ENCODE results near the gene RANBP10. TPM values are rescaled to one million over a fixed set of nuclear protein-coding genes. Genes with fewer than 3 reads are reported as not detected.

The RANBP10 gene
- total RNA-seq, 1 experiment from 2014 or later: 13.4 TPM

DNA sequence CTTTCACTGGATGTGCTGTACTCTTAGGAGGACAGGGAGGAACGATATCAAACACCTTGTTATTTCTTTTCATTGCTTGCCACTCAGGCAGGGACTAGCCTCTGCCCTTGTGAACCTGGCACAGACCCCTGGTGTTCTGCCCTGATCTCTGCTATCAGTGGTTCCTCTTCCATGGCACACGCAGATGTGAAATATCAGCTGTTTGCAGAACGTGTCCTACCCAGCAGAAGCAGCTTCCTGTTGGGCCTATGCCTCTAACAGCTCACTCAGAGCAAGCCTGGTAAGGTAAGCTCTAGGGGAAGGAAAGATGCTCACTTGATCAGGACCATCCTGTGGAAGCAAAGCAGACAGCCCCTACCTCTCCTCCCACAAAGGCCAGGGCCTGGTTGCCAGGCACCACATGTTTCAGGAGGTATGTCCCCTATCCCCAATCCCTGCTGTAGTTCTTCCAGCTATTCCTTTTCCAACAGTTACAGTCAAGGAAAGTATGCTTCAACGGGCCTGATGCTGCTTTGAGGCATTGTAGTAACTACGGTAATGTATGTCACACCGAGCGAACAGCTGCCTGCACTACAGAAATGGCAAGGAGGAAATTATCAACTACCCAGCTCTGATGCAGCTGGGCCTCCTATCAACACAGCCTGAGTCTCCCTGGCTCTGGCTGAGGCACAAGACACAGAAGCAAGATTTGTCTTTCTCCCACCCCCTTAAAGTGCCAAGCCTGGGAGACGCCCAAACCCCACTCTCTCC, 46.0 kb downstream of the RANBP10 start:
- no peak for DNase-seq (ENCODE audit: low read depth, low spot score)
- H3K27ac ChIP-seq (ENCODE audit: low read length): no peak overlapping the region
- in situ Hi-C loops (cut with HindIII; ENCODE audit: low pct_unique_long_range_greater_than_20kb, low sequenced_read_pairs) (no loop called here), intact Hi-C loops (cut with micrococcal nuclease; ENCODE audit: unreplicated experiment) (no loop called here)
- no TSS peak for BruUV-seq (replicated peaks)
- ATAC-seq: no peak
- ChIA-PET POLR2A (no interaction called here), CTCF (no interaction called here)
- H3K36me3 ChIP-seq (ENCODE audit: control insufficient read depth, insufficient read depth, low read length): no peaks in the 10 kb centered on the region
- H3K4me1 ChIP-seq (ENCODE audit: control insufficient read depth, insufficient read depth, low read length): no peaks in the 10 kb centered on the region
- H3K9me3 ChIP-seq (ENCODE audit: control insufficient read depth, insufficient read depth, low read depth, low read length): no peaks in the 10 kb centered on the region
- H3K27me3 ChIP-seq (ENCODE audit: control insufficient read depth, insufficient read depth, low read length): no peaks in the 10 kb centered on the region
- TF ChIP-seq, protein P1, sequence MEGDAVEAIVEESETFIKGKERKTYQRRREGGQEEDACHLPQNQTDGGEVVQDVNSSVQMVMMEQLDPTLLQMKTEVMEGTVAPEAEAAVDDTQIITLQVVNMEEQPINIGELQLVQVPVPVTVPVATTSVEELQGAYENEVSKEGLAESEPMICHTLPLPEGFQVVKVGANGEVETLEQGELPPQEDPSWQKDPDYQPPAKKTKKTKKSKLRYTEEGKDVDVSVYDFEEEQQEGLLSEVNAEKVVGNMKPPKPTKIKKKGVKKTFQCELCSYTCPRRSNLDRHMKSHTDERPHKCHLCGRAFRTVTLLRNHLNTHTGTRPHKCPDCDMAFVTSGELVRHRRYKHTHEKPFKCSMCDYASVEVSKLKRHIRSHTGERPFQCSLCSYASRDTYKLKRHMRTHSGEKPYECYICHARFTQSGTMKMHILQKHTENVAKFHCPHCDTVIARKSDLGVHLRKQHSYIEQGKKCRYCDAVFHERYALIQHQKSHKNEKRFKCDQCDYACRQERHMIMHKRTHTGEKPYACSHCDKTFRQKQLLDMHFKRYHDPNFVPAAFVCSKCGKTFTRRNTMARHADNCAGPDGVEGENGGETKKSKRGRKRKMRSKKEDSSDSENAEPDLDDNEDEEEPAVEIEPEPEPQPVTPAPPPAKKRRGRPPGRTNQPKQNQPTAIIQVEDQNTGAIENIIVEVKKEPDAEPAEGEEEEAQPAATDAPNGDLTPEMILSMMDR (IDR thresholded peaks at IDR 0.05): no peak
- TF ChIP-seq, protein P2, sequence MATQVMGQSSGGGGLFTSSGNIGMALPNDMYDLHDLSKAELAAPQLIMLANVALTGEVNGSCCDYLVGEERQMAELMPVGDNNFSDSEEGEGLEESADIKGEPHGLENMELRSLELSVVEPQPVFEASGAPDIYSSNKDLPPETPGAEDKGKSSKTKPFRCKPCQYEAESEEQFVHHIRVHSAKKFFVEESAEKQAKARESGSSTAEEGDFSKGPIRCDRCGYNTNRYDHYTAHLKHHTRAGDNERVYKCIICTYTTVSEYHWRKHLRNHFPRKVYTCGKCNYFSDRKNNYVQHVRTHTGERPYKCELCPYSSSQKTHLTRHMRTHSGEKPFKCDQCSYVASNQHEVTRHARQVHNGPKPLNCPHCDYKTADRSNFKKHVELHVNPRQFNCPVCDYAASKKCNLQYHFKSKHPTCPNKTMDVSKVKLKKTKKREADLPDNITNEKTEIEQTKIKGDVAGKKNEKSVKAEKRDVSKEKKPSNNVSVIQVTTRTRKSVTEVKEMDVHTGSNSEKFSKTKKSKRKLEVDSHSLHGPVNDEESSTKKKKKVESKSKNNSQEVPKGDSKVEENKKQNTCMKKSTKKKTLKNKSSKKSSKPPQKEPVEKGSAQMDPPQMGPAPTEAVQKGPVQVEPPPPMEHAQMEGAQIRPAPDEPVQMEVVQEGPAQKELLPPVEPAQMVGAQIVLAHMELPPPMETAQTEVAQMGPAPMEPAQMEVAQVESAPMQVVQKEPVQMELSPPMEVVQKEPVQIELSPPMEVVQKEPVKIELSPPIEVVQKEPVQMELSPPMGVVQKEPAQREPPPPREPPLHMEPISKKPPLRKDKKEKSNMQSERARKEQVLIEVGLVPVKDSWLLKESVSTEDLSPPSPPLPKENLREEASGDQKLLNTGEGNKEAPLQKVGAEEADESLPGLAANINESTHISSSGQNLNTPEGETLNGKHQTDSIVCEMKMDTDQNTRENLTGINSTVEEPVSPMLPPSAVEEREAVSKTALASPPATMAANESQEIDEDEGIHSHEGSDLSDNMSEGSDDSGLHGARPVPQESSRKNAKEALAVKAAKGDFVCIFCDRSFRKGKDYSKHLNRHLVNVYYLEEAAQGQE (IDR thresholded peaks at IDR 0.05; ENCODE audit: insufficient read depth in 1 of 2, low read depth in 2 of 2, low read length in 1 of 2): no peak
- TF ChIP-seq TCF7L2 (IDR thresholded peaks at IDR 0.05; ENCODE audit: low read depth, low read length): no peak
- no peak for TF ChIP-seq POLR2AphosphoS5 (IDR thresholded peaks at IDR 0.05; ENCODE audit: low read depth, low read length)
- TF ChIP-seq SIN3A (IDR thresholded peaks at IDR 0.05; ENCODE audit: borderline replicate concordance, insufficient read depth, low read depth, low read length): no peak
- no peak overlapping the region for H3K4me3 ChIP-seq (ENCODE audit: low read depth in 2 of 2, low read length in 2 of 2)

- POLR2A ChIA-PET: no interaction called here
- ATAC-seq: no peak
- H3K27me3 ChIP-seq (ENCODE audit: control insufficient read depth, insufficient read depth, low read length): no peaks in the 10 kb centered on the region
- H3K9me3 ChIP-seq (ENCODE audit: control insufficient read depth, insufficient read depth, low read depth, low read length): no peaks in the 10 kb centered on the region
- intact Hi-C loops (cut with micrococcal nuclease; ENCODE audit: unreplicated experiment) (no loop called here), in situ Hi-C loops (cut with HindIII; ENCODE audit: low pct_unique_long_range_greater_than_20kb, low sequenced_read_pairs) (no loop called here)
- no peak overlapping the region for H3K27ac ChIP-seq (ENCODE audit: low read length)
- TF ChIP-seq TCF7L2 (IDR thresholded peaks at IDR 0.05; ENCODE audit: low read depth, low read length) (no peak), SIN3A (IDR thresholded peaks at IDR 0.05; ENCODE audit: borderline replicate concordance, insufficient read depth, low read depth, low read length) (no peak), POLR2AphosphoS5 (IDR thresholded peaks at IDR 0.05; ENCODE audit: low read depth, low read length) (no peak)
- TF ChIP-seq, protein P1 (IDR thresholded peaks at IDR 0.05): no peak
- TF ChIP-seq, protein P2 (IDR thresholded peaks at IDR 0.05; ENCODE audit: insufficient read depth in 1 of 2, low read depth in 2 of 2, low read length in 1 of 2): no peak
- no TSS peak for BruUV-seq (replicated peaks)
- H3K4me3 ChIP-seq (ENCODE audit: low read depth in 2 of 2, low read length in 2 of 2): no peak overlapping the region
- no peak for DNase-seq (ENCODE audit: low read depth, low spot score)
- CTCF ChIA-PET: no interaction called here
- H3K36me3 ChIP-seq (ENCODE audit: control insufficient read depth, insufficient read depth, low read length): no peaks in the 10 kb centered on the region
- no peaks in the 10 kb centered on the region for H3K4me1 ChIP-seq (ENCODE audit: control insufficient read depth, insufficient read depth, low read length)
Measured at GRCh38 chr16:67758966-67759365, 47.4 kb downstream of the RANBP10 start.
